ENCODE data around the gene PCP2.

PCP2 gene

DNA sequence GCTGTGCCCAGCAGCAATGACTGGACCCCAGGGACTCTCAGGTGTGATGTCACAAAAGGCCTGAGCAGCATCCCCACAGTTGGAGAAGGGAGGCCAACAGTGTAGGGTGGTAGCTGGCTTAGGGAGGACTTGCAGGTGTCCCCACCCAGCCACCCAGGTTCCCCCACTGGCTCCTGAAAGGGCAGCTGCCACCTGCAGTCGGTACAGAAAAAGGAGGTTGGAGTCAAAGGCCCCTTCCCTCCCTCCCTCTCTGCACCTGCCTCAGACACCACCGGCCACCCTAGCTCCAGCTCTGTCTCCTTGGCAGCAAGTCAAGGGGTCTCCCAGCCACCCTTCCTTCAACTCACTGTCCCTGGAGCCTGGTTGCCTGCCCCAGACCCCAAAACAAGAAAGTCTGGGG lies at the start of gene PCP2:
Gene PCP2, minus strand, starts transcription at position 22 of the 400 bp plus-strand sequence. CDS start 262 bp downstream, outside the sequence.
- DNase-seq: no peak

DNA sequence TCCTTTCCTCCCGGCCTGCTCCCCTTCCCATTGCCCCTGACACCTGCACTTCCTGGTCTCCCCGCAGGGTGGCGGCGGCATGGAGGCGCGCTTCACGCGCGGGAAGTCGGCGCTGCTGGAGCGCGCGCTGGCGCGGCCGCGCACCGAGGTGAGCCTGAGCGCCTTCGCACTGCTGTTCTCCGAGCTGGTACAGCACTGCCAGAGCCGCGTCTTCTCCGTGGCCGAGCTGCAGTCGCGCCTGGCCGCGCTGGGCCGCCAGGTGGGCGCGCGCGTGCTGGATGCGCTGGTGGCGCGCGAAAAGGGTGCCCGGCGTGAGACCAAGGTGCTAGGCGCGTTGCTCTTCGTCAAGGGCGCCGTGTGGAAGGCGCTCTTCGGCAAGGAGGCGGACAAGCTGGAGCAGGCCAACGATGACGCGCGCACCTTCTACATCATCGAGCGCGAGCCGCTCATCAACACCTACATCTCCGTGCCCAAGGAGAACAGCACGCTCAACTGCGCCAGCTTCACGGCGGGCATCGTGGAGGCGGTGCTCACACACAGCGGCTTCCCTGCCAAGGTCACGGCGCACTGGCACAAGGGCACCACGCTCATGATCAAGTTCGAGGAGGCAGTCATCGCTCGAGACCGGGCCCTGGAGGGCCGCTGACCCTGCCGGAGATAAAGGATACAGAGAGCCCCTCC lies 48.8 kb upstream of the PCP2 start:
- DNase-seq: no peak

DNA sequence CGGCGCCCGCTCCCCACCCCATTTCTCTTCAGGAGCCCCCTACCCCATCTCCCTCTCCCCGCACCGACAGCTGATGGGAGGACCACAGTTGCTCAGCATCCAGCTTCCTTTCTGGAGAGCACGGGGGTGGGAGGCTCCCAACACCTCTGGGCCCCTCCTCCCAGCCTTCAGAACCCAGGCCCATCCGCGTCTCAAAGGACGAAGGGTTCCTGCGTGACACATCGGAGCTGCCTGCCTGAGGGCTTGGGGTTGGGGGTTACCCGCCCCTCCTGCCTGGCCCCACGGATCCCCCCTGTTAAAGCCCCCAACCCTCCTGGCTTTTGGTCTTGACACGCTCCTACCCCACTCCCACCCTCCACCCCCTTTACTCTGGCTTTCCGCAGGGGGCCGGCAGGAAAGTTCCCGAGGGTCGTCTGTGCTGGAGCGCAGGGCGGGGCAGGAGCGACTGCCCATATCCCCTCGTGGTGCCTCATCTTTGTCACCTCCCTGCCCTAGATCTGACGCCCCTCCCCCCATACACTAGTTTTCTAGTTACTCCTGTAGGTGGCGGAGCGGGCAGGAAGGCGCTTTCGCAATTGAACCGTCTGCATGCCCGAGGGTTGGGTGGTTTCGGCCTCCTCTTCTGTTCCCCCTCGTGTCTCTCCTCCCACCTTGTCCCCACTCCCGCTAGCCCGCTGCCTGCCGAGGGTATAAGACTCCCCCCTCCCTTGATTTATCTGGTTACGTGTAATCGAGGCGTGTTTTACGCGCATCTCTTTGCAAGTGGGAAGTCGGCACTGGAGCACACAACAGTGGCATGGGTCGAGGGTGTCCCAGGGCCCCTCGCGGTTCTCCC lies 48.0 kb upstream of the PCP2 start:
- DNase-seq: peak; percentile 88

DNA sequence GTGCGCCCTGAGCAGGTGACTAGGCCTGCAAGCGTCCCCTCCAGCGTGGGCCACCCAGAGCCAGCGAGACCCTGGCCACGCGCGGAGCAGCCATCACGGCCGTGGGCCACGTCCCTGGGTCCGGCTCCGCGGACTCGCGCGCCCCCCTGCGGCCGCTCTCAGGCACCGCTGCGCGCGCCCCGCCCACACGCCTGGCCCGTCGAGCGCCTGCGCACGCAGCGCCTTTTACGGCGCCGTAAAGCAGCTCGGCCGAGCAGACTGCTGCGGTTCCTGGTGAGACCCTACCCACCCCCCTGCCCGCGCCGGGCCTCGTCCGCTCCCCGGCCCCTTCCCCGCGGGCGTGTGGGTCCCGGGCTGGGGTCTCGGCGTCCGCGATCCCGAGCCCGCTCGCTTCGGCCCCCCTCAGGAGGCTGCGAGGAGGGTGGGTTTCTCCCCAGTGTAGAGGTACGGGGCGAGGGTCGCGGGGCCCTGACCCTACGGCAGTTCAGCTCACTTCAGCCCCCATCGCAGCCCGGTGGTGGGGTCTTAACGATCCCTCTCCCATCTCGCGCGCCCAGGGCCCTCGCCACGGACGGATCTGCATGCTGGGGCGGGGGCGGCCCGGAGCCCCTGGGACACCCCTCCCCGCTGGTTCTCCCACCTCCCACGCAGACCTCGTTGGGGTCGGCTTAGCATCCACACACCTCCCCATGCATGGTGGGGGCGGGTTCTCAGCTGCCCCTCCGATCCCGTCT lies 47.3 kb upstream of the PCP2 start, which contains the start of gene TRAPPC5:
Gene TRAPPC5, plus strand, starts transcription at position 228 of the 734 bp plus-strand sequence. CDS start 1,421 bp downstream, outside the sequence.
- DNase-seq: peak; percentile 79

DNA sequence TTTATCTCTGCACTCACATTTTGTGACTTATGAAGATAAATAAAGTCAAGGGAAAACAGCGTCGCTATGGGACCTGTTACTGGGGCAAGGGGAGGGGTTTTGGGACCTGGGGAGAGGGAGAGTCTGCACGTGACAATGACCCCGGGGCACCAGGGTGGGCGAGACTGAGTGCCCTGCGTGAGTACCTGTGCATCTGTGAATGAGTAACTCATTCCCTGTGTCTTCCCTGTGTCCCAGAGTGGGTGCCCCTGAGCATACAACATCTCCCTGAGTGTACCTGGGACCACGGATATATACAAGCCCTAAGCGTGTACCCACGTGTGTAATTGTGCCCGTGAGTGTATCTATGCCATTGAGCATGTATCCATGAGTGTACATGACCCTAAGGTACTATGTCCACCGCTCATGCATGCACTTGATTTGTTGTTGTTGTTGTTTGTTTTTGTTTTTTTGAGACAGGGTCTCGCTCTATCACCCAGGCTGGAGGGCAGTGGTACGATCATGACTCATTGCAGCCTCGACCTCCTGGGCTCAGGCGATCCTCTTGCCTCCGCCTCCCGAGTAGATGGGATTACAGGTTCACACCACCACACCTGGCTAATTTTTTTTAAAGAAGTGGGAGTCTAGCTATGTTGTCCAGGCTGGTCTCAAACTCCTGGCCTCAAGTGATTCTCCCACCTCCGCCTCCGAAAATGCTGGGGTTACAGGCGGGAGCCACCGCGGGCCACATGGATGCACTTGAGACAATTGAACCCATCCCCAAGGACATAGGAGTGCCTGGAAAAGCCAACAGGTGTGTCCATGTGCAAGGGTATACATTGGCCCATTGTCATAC lies 46.5 kb upstream of the PCP2 start:
- DNase-seq: no peak

DNA sequence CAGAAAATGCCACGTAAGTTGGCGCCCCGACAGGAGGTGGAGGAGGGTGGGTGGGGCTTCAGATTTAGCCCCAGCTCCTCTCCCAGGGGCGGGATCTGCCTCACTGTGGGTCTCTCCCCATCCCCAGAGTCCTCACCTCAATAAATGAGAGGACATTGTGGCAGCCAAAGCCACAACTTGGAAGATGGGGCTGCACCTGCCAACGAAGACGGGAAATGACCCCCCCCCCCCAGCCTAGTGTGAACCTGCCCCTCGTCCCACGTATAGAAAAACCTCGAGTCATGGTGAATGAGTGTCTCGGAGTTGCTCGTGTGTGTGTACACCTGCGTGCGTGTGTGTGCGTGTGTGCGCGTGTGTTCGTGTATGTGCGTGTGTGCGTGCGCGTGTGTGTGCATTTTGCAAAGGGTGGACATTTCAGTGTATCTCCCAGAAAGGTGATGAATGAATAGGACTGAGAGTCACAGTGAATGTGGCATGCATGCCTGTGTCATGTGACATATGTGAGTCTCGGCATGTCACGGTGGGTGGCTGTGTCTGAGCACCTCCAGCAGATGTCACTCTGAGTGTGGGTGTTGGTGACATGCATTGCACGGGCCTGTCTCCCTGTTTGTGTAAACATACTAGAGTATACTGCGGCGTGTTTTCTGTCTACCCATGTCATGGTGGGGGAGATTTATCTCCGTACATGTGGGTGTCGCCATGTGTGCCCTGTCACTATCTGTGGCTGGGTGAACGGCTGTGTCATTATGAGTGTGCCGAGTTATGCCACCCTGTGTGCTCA lies 45.6 kb upstream of the PCP2 start:
- DNase-seq: peak; percentile 81

DNA sequence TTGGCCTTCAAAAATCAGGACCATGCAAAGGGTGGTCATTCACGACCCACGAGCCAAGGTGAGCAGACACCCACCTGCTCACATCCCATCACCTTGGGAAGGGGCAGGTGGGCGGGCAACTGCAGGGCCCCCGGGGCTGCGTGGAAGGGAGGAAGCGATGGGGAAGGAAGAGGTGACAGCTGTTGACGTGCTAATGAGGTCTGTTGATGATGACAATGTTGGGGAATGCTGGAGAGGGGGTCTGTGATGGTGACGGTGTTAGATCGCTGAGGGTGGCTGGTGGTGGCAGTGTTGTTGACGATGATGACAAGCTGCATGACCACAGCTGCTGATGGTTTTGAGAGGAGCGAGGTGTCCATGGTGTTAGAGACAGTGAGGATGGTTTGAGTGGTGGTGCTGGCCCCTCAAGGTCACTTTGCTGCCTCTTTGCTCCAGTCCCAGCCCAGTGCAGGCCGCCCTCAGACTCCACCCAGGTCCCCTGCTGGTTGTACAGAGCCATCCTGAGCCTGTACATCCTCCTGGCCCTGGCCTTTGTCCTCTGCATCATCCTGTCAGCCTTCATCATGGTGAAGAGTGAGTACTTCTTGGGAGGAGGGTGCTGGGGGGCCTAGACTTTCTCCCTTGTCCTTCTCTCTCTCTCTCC lies 44.3 kb upstream of the PCP2 start:
- no peak for DNase-seq

DNA sequence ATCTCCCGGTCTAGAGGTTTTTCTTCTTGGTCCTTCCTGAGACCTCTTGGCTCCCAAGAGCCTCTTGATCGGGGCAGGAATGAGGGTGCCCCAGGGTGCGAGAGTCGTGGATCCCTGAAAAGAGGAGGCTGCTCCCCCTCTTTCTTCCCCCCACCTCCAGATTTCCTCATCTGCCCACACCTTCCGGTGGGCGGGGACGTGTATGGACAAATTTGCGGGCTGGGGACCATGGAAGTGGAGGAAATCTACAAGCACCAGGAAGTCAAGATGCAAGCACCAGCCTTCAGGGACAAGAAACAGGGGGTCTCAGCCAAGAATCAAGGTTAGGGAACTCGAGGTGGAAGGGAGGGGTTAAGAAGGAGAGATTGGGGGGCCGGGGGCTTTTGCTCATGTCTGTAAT lies 43.3 kb upstream of the PCP2 start, which contains the start of gene MCEMP1:
Gene MCEMP1, plus strand, starts transcription at position 237 of the 400 bp plus-strand sequence. Its CDS starts 31 bp downstream, at position 268.
- DNase-seq: no peak

DNA sequence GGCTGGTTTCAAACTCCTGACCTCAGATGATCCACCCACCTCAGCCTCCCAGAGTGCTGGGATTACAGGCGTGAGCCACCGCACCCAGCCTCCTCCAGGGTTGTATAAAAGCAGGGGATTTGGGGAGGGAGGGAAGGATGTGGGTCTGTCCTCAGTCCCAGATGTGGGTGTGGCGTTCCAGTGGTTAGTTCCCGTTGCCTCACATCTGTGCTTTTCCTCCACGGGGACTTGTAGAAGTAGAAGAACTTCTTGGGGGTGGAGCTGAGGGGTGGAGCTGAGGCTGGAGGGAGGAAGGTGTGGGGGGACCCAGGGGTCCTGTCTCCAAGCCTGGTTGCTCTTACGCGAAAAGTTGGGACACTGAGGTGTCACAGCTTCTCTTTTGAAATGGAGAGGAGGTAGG lies 42.9 kb upstream of the PCP2 start:
- DNase-seq: no peak

DNA sequence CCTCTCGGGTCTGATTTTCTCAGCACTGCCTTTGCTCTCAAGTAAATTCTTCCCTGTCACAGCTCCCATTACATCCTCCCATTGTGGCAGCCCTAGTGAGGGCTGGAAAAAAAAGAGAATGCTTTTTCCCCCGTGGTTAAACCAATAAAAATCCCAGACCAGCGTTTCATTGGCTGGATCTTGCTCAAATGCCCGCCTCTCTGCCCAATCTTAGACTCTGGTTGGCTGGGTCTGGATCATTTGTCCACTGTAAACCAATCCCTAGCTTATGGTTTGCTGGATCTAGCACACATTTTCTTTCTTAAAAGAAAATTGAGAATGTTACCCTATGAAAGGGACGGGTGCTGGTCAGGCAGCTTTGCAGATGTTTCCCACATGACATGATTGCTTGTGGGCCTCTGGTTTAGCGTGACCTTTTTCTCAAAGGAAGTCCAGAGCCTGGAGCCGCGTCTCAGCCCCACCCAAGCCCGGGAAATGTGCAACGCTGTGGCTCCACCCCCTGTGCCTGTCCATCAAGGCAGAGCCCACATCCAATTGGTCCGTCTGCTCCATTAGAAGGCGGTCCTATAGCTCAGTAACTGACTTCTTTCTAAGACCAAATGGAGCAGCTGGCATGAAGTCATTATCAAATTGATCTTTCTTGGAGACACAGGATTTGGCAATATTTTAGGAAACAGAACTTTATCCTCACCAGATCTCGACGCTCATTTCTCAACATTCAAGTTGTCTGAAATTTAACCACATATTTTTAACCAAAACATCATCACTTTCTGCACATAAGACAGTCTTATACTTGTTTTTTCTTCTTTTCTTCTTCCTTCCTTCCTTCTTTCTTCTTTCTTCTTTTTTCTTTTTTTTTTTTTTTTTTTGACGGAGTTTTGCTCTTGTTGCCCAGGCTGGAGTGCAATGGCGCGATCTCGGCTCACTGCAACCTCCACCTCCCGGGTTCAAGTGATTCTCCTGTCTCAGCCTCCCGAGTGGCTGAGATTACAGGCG lies 40.8 kb upstream of the PCP2 start:
- no peak for DNase-seq

DNA sequence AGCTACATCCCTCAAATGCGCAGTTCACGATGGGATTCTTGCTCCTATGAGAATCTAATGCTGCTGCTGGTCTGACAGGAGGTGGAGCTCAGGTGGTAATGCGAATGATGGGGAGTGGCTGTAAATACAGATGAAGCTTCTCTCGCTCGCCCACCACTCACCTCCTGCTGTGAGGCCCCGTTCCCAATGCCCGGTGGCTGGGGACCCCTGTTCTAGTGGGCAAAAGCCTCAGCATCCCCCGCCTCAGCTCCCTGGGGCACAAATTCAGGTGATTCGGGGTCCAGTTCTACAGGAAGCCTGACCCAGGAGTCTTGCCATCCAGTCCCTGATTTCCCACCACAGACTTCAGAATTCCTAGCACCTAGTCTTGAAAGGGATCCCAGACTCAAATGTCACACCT lies 39.0 kb upstream of the PCP2 start:
- DNase-seq: no peak

DNA sequence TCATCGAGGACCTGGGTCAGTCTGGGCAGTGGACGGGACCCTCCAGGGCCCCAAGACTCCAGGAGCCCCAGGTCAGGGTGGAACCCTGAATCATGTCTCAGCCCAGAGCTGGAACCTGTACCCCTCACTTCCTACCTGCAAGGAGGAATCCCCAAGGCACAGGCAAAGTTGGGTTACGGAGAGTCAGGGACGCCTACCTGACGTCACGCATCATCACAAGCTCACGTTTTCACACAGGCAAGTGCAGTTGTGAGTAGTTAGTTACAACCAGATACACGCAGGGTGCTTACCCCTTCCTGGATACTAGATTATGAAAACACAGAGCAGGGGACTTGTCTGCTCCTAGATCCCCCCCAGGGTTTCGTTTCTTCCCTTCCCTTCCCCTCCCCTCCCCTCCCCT lies 37.3 kb upstream of the PCP2 start:
- no peak for DNase-seq

DNA sequence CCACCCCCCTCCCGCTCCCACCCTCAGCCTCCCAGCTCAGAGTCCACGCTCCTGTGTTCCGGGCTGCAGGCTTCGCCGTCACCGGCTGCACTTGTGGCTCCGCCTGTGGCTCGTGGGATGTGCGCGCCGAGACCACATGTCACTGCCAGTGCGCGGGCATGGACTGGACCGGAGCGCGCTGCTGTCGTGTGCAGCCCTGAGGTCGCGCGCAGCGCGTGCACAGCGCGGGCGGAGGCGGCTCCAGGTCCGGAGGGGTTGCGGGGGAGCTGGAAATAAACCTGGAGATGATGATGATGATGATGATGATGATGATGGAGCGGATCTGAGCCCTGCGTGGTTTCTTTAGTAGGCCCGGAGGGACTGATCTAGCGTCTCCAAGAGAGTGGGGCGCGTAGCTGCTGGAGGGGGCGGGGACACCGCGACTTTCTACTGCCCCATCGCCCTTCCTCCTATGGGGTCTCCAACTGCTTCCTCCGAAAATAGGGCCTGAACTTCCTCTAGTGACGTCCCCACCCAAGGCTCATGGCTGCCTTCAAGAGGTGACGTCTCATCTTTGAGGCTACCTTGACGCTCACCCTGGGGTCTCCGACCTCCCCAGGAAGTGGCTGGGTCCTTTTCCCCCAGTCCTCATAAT lies 36.7 kb upstream of the PCP2 start:
- no peak for DNase-seq

DNA sequence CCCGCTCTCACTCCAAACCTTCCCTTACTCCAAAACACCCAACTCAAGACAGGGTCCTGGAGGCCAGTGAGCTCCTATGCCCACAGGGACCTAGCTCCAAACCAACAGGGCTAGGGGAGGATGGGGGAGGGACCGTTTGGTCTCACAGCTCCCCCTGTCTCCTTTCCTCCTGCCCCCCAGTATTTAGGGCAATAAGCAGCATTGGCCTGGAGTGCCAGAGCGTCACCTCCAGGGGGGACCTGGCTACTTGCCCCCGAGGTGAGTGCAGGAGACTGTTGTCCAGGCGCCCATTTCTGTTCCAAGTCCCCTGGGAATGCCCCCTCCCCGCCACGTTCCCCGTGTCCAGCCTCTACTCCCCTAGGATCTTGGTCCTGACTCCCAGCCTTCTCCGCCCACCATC lies 36.1 kb upstream of the PCP2 start:
- DNase-seq: no peak

DNA sequence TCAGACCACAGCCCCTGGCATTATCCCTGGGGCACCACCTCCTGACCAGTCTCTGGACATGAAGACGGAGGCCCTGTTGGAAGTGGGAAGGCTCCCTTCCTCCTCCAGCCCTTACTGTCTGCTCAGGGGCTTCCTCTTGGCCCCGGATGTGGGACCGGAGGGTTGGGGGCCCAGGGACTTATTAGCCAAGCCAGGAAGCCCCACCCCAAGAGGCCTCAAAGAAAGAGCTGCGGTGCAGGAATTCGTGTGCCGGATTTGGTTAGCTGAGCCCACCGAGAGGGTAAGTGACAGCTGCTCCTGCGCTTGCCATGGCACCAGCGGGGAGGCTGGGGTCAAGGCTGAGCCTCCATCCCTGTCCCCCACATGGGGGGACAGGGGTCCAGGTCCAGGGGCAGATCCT lies 35.3 kb upstream of the PCP2 start, which contains the start of gene RETN:
Gene RETN, plus strand, starts transcription at position 208 of the 400 bp plus-strand sequence. CDS start 278 bp downstream, outside the sequence.
- DNase-seq: no peak

DNA sequence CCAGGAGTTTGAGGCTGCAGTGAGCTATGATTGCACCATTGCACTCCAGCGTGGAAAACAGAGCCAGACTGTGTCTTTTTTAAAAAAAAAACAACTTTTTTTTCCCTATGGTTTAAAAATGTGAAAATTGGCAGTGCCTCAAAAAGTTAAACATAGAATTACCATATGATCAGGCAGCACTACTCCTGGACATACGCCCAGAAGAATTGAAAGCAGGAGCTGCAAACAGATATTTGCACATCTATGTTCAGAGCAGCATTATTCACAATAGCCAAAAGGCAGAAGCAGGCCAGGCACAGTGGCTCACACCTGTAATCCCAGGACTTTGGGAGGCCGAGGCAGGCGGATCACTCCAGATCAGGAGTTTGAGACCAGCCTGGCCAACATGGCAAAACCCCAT lies 31.6 kb upstream of the PCP2 start:
- DNase-seq: no peak

DNA sequence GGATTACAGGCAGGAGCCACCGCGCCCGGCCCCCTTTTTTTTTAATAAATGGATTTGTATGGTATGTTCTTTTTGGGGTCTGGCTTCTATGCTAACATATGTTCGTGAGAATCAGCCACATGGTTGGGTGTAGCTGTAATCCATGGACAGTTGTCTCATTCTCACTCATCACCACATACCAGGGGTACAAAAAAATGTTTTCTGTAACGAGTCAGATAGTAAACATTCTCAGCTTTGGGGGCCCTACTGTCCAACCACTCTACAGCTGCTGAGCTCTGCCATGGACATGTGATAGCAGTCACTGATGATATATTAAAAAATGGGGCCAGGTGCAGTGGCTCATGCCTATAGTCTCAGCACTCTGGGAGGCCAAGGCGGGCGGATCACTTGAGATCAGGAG lies 30.2 kb upstream of the PCP2 start:
- no peak for DNase-seq

DNA sequence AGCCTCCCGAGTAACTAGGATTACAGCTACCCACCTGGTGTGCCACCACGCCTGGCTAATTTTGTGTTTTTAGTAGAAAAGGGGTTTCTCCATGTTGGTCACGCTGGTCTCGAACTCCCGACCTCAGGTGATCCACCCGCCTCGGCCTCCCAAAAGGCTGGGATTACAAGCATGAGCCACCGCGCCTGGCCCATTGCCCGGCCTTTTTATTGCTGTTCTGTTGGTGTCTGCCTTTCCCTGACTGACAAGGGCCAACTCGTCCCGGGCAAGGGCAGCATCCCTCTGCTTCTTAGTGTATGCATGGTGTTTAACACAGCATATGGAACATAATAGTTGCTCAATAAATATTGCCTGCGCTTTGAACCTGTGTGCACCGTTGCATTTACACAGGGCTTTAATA lies 29.1 kb upstream of the PCP2 start:
- no peak for DNase-seq
